ENCODE results near the gene DPYSL4.

- TF ChIP-seq POLR2A (IDR thresholded peaks at IDR 0.05; ENCODE audit: low read depth, low read length) (no peak), MAZ (IDR thresholded peaks at IDR 0.05; ENCODE audit: borderline replicate concordance, low read depth, low read length) (no peak), RFX5 (IDR thresholded peaks at IDR 0.05; ENCODE audit: low read depth, low read length) (no peak), RAD21 (IDR thresholded peaks at IDR 0.05; ENCODE audit: low read length) (no peak), BHLHE40 (IDR thresholded peaks at IDR 0.05; ENCODE audit: low read depth, low read length) (no peak), MAFK (IDR thresholded peaks at IDR 0.05; ENCODE audit: low read depth, low read length) (no peak), ELK1 (IDR thresholded peaks at IDR 0.05; ENCODE audit: borderline replicate concordance, low read depth, low read length) (no peak), FOS (IDR thresholded peaks at IDR 0.05; ENCODE audit: low read depth, low read length) (no peak)
- TF ChIP-seq, protein P1, sequence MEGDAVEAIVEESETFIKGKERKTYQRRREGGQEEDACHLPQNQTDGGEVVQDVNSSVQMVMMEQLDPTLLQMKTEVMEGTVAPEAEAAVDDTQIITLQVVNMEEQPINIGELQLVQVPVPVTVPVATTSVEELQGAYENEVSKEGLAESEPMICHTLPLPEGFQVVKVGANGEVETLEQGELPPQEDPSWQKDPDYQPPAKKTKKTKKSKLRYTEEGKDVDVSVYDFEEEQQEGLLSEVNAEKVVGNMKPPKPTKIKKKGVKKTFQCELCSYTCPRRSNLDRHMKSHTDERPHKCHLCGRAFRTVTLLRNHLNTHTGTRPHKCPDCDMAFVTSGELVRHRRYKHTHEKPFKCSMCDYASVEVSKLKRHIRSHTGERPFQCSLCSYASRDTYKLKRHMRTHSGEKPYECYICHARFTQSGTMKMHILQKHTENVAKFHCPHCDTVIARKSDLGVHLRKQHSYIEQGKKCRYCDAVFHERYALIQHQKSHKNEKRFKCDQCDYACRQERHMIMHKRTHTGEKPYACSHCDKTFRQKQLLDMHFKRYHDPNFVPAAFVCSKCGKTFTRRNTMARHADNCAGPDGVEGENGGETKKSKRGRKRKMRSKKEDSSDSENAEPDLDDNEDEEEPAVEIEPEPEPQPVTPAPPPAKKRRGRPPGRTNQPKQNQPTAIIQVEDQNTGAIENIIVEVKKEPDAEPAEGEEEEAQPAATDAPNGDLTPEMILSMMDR (conservative IDR thresholded peaks at IDR 0.05; ENCODE audit: low read depth, low read length) = no peak
- TF ChIP-seq, protein P2, sequence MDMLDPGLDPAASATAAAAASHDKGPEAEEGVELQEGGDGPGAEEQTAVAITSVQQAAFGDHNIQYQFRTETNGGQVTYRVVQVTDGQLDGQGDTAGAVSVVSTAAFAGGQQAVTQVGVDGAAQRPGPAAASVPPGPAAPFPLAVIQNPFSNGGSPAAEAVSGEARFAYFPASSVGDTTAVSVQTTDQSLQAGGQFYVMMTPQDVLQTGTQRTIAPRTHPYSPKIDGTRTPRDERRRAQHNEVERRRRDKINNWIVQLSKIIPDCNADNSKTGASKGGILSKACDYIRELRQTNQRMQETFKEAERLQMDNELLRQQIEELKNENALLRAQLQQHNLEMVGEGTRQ (IDR thresholded peaks at IDR 0.05; ENCODE audit: low read depth, low read length) = no peak
These were observed 28.5 kb upstream of the DPYSL4 start for GRCh38 chr10:132158122-132158741.

Data from IMR-90 (cell line).